HG03064 (cell line): ENCODE measurements around the gene MRAP.
"Not testable (repeated sequence)": the region's sequence is repeated elsewhere in the genome, so short reads cannot be mapped to it uniquely, and the experiment has no call there.

Experiments
- ATAC-seq: cut with Tn5 transposase; IDR thresholded peaks from one replicate; pipeline ENCODE4 v1.9.1; 2021; ENCODE audit warnings: low read depth; ENCODE audit not compliant: unreplicated experiment

The MRAP gene

DNA sequence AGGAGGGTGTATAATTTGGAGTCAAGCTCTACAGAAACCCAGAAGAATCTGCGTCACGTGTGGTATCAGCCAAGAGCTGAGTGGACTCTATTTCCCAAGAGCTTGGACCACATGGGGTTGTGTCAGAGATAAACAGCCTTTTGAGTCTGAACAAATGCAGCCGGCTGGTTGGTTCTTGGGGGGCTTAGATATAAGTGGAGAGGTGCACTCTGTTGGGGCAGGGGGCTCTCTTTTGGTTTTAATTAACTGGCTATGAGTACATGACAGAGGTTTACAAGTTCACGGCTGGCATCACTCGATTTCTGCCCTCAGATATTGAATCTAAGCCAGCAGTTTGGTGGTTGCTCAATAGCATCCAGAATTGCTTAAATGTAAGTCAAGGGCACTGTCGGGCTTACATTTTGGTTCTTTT is 501 bp upstream of the MRAP start:
- ATAC-seq = no peak

DNA sequence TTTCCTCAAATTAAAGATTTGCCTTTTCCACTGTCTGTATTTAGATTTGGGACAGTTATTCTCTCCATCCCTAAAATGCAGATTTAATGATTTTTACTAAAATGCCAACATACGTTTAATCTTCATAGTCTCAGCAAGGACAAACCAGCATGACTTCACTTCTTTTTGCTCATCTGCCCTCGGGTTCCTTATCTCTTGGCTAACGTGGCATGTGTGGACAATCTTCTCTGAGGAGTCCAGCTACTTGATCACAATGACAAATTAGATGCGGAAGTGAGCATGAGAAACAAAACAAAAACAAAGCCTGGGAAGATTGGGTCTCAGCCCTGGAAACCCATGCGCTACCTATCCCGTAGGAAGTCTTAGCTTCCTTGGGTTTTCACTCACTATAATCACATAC is 1.0 kb downstream of the MRAP start:
- no peak for ATAC-seq

GRCh38 chr21:32300117-32300681 is 1.5 kb downstream of the MRAP start:
- no peak for ATAC-seq

- no peak for ATAC-seq
These were observed 2.9 kb downstream of the MRAP start for GRCh38 chr21:32301596-32301995.

DNA sequence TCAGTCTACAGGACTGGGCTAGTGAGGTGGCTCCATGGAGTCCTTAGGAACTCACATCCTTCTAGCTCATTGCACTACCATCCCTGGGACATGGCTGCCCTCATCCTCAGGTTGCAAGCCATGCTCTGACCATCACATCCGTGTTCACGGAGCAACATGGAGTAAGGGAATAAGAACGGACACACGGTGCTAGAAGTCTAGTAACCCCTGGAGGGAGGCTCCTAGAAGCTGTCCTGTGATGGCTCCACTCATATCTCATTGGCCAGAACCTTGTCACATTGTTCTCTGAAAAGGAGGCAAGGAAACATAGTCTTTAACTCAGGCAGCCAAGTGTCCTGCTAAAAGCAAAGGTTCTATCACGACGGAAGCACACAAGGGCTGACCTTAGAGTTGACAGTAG is 3.9 kb downstream of the MRAP start:
- ATAC-seq = no peak

GRCh38 chr21:32303385-32303784 is 4.7 kb downstream of the MRAP start:
- no peak for ATAC-seq

- no peak for ATAC-seq
These were observed 6.3 kb downstream of the MRAP start for GRCh38 chr21:32304998-32305397.

DNA sequence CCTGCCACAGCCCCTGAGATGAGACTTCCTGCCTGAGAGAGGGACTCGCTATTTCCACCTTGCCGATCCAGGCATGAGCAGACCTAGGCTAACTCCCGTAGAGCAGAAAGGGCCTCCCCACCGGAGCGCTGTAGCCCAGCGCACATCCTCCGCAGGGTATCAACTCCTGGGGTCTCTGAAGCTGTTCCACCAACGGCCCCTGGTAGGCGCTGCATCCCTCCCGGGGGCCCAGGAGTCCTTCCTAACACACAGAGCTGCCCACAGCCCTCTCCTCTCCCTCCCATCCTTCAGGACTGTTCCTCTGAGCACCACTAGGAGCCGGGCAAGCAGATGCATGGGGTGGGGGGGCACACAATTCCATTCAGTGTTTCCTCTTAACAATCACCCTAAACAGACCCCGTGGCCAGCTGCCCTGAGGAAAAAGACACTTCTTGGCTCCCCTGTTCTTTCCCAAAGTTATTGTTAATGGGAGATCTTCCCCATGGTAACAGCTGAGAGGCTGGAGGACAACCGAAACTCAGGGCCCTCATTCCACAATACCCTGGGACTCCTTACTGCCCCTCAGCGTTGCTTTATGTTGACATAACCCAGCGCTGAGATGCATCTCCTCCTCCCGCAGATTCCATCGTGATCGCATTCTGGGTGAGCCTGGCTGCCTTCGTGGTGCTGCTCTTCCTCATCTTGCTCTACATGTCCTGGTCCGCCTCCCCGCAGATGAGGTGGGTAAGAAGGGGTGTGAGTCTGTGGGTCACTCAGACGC is 7.5 kb downstream of the MRAP start:
- ATAC-seq = no peak

DNA sequence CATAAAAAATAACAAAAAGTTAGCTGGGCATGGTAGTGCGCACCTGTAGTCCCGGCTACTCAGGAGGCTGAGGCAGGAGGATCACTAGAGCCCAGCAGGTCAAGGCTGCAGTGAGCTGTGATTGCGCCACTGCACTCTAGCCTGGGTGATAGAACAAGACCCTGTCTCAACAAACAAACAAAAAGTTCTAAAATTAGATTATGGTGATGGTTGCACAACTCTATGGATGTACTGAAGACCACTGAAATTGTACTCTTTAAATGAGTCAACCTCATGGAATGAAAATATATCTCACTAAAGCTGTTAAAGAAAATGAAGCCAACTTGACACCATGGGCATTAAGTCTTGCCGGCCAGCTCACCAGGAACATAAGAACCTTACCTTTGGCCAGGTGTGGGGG is 9.1 kb downstream of the MRAP start:
- ATAC-seq = no peak

- ATAC-seq = no peak
These were observed 10.0 kb downstream of the MRAP start for GRCh38 chr21:32308696-32309095.

- no peak for ATAC-seq
These were observed 11.3 kb downstream of the MRAP start for GRCh38 chr21:32309906-32310460.

GRCh38 chr21:32310976-32311375 is 12.3 kb downstream of the MRAP start:
- ATAC-seq = not testable (repeated sequence)

- ATAC-seq = no peak
These were observed 13.0 kb downstream of the MRAP start for GRCh38 chr21:32311621-32312020.

DNA sequence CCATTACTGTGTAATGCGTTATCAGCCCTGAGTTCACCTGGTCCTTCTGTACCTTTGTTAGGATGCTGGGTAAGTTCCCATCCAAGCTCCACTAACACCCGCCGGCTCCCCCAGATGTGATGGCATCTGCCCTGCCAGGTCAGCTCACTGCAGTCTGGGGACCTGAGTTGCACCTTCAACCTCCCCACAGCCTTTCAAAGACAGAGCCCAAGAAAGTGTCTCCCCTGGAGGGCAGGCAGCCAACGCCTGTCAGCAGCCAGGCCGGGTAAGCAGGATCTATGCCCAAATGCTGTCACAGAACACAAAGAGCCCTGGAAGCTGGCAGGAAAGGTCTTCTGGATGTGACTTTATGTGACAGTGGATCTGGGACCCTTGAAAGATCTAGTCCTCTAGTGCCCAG is 13.7 kb downstream of the MRAP start:
- ATAC-seq = no peak

DNA sequence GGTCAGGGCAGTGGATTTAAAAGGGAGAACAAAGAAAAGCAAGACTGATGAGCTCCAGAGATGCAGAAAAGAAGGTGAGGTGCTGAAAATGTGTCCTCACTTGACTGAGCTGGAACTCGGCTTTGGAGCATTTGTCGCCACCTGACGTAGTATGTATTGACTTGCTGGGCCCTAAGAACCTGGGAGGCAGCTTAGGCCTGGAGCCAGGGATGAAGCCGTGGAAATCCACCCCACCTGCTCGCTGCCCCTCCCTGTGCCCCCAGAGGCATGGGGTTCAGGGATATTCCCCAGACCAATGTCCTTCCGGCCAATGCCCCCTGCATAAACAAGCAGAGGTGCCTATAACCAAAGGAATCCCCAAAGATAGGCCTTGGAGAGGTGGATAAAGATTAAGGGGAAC is 14.3 kb downstream of the MRAP start:
- ATAC-seq = no peak

GRCh38 chr21:32314806-32315205 is 16.2 kb downstream of the MRAP start:
- no peak for ATAC-seq

GRCh38 chr21:32315511-32316281 is 17.0 kb downstream of the MRAP start:
- ATAC-seq = no peak

GRCh38 chr21:32316361-32317215 is 17.9 kb downstream of the MRAP start:
- ATAC-seq = no peak

DNA sequence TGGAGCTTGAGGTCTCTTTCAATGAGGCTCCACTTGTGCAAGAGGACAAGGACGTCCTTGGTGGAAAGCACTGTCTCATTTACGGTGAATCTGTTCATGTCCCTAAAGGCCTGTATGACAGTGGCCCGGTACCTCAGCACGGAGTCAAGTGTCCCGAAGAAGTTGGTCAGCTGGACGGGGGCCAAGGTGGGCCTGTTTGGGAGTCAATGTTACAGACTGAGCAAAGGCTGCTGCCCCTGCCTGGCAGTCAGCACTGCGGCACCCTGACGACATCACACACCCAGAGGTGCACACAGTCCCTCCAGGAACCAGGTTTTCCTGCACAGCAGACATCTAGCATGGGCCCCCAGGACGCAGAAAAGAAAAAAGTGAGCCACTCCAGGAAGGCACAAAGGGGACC is 19.1 kb downstream of the MRAP start:
- ATAC-seq = no peak

DNA sequence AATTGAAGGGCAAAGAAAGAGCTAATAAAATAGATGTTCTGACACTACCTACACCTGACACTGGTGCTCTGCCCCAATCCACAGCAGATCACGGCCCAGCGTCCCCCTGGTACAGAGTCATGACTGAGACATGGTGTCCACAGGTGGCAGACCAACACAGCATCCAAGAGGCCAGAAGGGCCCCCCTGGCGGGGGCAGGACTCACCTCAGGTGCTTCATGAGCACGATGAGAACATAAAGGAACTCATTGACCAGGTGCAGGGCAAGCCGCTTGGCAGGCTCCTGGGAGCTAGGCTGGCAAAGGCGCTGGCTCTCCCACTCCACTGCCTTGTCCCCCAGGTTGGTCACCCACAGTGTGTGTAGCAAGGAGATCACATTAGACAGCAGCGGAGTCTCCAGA is 20.4 kb downstream of the MRAP start:
- ATAC-seq = no peak

GRCh38 chr21:32320059-32320458 is 21.4 kb downstream of the MRAP start:
- ATAC-seq = no peak
